ENCODE measurements around the gene GXYLT1. TPM values are rescaled to one million over a fixed set of nuclear protein-coding genes. Genes with fewer than 3 reads are reported as not detected.

Gene GXYLT1
- total RNA-seq, 1 experiment from 2014 or later: 9.0 TPM

DNA sequence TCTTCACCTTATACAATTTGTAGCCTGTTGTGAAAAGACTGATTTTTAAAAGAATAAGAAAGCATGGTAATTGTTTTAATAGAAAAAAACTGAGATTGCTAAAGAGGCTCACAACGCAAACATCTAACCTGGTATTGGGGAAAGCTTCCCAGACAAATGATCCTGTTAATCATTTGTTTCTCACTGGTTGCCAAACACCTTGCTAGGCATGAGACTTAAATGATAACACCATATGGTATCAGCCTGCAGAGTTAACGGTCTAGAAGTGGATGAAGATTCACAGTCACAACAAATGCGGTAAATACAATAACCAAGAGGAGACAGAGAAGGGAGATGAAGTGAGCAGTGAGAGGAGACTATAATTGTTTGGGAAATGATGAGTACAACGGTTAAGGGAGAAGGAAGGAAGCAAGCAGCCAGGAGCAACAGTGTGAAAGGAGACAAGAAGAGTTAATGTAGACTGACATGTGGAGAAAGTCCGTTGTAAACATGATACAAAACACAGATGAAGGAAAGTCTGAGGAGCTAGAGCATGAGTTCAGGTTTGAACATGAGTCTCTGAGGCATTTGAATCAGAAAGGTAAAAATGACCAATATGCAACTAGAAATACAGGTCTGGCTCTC is 19.8 kb downstream of the GXYLT1 start:
- Histone ChIP-seq H3K27me3 (ENCODE audit: insufficient read depth, low read length) (no peaks in the 10 kb centered on the region), H3K9ac (ENCODE audit: low read length) (no peak overlapping the region), H3K79me2 (ENCODE audit: insufficient read depth, low read length) (peaks cover 81% of the 10 kb centered on the region), H3K4me3 (replicated peaks in 1 of 2; ENCODE audit: low read depth in 1 of 2, low read length in 2 of 2) (no peak overlapping the region), H3K4me2 (ENCODE audit: low read length) (no peak overlapping the region), H4K20me1 (ENCODE audit: insufficient read depth) (0 out of 2 replicates have a peak, but pooled peaks cover 1% of the 10 kb centered on the region), H2AFZ (ENCODE audit: low read depth, low read length, poor library complexity, severe bottlenecking) (no peak overlapping the region), H3K9me2 (ENCODE audit: insufficient read depth) (no peaks in the 10 kb centered on the region), H3K27ac (ENCODE audit: low read depth, low read length) (no peak overlapping the region), H3K4me1 (ENCODE audit: control insufficient read depth in 1 of 2, insufficient read depth in 2 of 2, low read length in 2 of 2) (no peaks in the 10 kb centered on the region), H3K36me3 (ENCODE audit: control insufficient read depth in 1 of 2, insufficient read depth in 2 of 2, low read length in 2 of 2) (no peaks in the 10 kb centered on the region), H3K9me3 (ENCODE audit: control insufficient read depth in 1 of 2, insufficient read depth in 1 of 2, low read depth in 1 of 2, low read length in 2 of 2) (no peaks in the 10 kb centered on the region)
- DNase-seq (ENCODE audit: low read depth, low spot score): no peak
- TF ChIP-seq SRF (IDR thresholded peaks at IDR 0.05; ENCODE audit: low read depth) (no peak), SP1 (IDR thresholded peaks at IDR 0.05; ENCODE audit: low read depth) (no peak), JUND (IDR thresholded peaks at IDR 0.05) (no peak), CEBPB (IDR thresholded peaks at IDR 0.05; ENCODE audit: low read depth) (no peak), CBX3 (IDR thresholded peaks at IDR 0.05; ENCODE audit: low read depth) (no peak), EZH2phosphoT487 (IDR thresholded peaks at IDR 0.05; ENCODE audit: borderline replicate concordance) (no peak), SIN3A (IDR thresholded peaks at IDR 0.05; ENCODE audit: low read depth) (no peak), EZH2 (IDR thresholded peaks at IDR 0.05) (no peak), FOSL1 (IDR thresholded peaks at IDR 0.05; ENCODE audit: low read depth) (no peak), RAD21 (IDR thresholded peaks at IDR 0.05; ENCODE audit: low read depth) (no peak)
- TF ChIP-seq, protein P1, sequence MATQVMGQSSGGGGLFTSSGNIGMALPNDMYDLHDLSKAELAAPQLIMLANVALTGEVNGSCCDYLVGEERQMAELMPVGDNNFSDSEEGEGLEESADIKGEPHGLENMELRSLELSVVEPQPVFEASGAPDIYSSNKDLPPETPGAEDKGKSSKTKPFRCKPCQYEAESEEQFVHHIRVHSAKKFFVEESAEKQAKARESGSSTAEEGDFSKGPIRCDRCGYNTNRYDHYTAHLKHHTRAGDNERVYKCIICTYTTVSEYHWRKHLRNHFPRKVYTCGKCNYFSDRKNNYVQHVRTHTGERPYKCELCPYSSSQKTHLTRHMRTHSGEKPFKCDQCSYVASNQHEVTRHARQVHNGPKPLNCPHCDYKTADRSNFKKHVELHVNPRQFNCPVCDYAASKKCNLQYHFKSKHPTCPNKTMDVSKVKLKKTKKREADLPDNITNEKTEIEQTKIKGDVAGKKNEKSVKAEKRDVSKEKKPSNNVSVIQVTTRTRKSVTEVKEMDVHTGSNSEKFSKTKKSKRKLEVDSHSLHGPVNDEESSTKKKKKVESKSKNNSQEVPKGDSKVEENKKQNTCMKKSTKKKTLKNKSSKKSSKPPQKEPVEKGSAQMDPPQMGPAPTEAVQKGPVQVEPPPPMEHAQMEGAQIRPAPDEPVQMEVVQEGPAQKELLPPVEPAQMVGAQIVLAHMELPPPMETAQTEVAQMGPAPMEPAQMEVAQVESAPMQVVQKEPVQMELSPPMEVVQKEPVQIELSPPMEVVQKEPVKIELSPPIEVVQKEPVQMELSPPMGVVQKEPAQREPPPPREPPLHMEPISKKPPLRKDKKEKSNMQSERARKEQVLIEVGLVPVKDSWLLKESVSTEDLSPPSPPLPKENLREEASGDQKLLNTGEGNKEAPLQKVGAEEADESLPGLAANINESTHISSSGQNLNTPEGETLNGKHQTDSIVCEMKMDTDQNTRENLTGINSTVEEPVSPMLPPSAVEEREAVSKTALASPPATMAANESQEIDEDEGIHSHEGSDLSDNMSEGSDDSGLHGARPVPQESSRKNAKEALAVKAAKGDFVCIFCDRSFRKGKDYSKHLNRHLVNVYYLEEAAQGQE (IDR thresholded peaks at IDR 0.05; ENCODE audit: low read depth): no peak
- TF ChIP-seq, protein P2, sequence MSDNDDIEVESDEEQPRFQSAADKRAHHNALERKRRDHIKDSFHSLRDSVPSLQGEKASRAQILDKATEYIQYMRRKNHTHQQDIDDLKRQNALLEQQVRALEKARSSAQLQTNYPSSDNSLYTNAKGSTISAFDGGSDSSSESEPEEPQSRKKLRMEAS (IDR thresholded peaks at IDR 0.05): no peak
- TF ChIP-seq, protein P3, sequence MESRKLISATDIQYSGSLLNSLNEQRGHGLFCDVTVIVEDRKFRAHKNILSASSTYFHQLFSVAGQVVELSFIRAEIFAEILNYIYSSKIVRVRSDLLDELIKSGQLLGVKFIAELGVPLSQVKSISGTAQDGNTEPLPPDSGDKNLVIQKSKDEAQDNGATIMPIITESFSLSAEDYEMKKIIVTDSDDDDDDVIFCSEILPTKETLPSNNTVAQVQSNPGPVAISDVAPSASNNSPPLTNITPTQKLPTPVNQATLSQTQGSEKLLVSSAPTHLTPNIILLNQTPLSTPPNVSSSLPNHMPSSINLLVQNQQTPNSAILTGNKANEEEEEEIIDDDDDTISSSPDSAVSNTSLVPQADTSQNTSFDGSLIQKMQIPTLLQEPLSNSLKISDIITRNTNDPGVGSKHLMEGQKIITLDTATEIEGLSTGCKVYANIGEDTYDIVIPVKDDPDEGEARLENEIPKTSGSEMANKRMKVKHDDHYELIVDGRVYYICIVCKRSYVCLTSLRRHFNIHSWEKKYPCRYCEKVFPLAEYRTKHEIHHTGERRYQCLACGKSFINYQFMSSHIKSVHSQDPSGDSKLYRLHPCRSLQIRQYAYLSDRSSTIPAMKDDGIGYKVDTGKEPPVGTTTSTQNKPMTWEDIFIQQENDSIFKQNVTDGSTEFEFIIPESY (IDR thresholded peaks at IDR 0.05; ENCODE audit: extremely low read depth, insufficient replicate concordance, low read length): no peak
- no TSS peak for BruUV-seq (replicated peaks)
- no peak for ATAC-seq
- intact Hi-C loops (cut with micrococcal nuclease): no loop called here
- POLR2A ChIA-PET: no interaction called here
- RAD21 ChIA-PET (ENCODE audit: low non-redundant PET in 1 of 2, low total read pairs in 2 of 2, uncharacterized antibody in 2 of 2, unreplicated experiment in 2 of 2): no interaction called here
- CTCF ChIA-PET: interaction anchor here (1.1 kb wide), 1 partner anchor 247 kb away, joined by 4 read pairs; no protein-coding TSS in a partner anchor

All from HCT116 (cell line).